ENCODE data around the gene CUX1.

DNA sequence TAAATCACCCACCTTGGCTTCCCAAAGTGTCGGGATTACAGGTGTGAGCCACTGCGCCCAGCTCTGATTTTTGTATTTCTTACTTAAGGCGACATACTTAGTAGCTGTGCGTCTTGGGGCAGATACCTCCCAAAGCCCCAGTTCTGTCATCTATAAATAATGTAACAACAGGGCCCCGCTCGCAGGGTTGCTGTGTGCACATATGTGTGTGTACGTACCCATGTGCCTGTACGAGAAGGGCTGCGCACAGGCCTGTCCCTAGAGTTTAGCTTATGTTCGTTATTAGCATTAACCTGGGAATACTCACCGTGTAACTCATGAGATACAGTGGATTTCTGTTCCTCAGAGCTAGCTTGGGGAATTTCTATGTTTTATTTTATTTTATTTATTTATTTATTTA is 103.6 kb downstream of the CUX1 start:
- TF ChIP-seq, protein P1, sequence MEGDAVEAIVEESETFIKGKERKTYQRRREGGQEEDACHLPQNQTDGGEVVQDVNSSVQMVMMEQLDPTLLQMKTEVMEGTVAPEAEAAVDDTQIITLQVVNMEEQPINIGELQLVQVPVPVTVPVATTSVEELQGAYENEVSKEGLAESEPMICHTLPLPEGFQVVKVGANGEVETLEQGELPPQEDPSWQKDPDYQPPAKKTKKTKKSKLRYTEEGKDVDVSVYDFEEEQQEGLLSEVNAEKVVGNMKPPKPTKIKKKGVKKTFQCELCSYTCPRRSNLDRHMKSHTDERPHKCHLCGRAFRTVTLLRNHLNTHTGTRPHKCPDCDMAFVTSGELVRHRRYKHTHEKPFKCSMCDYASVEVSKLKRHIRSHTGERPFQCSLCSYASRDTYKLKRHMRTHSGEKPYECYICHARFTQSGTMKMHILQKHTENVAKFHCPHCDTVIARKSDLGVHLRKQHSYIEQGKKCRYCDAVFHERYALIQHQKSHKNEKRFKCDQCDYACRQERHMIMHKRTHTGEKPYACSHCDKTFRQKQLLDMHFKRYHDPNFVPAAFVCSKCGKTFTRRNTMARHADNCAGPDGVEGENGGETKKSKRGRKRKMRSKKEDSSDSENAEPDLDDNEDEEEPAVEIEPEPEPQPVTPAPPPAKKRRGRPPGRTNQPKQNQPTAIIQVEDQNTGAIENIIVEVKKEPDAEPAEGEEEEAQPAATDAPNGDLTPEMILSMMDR (IDR thresholded peaks at IDR 0.05; ENCODE audit: borderline replicate concordance, extremely low read depth, low read length, poor library complexity, severe bottlenecking), result no peak
- no peak for TF ChIP-seq EZH2 (IDR thresholded peaks at IDR 0.05; ENCODE audit: borderline replicate concordance, low read depth, low read length, severe bottlenecking)
